RPMI8226 (cell line): ENCODE data around the gene FCAR.
"Not testable (repeated sequence)": the region's sequence is repeated elsewhere in the genome, so short reads cannot be mapped to it uniquely, and the experiment has no call there.

Experiments used
- DNase-seq: peaks from one replicate; pipeline ENCODE4 v3.0.0-alpha.2; 2015

FCAR gene

GRCh38 chr19:54896036-54896435 is 22.0 kb downstream of the FCAR start:
- DNase-seq = no peak

DNA sequence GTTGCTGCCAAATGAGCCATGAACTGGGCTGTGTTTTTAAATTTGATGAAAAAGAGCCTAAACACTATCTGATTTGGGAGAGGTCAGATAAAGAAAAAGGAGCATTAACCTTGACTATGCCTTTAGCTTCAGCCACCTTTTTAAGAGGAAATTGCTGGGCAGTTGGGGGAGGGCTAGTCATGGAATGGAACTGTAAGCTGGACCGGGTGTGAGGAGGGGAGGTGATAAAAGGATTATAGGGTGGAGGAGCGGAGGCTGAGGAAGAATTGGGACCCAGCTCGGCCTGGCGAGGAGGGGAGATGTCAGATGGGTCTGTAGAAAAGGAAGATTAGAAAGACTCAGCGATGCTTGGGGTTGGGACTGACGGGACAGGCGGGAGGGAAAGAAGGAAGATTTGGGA is 24.6 kb downstream of the FCAR start:
- DNase-seq = not testable (repeated sequence)

GRCh38 chr19:54899646-54900045 is 25.6 kb downstream of the FCAR start:
- not testable (repeated sequence) for DNase-seq

DNA sequence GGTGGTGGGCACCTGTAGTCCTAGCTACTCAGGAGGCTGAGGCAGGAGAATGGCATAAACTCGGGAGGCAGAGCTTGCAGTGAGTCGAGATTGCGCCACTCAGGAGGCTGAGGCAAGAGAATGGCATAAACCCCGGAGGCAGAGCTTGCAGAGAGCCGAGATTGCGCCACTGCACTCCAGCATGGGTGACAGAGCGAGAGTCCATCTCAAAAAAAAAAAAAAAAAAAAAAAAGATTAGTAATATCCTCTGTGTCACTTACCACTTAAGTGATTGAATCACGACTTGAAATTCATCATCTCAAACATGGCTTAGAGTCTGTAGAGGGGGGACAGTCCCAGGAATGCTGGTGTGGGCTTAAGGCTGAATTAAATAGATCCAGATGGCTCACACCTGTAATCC is 27.1 kb downstream of the FCAR start:
- not testable (repeated sequence) for DNase-seq

GRCh38 chr19:54902061-54902460 is 28.0 kb downstream of the FCAR start:
- DNase-seq = peak; percentile 15

DNA sequence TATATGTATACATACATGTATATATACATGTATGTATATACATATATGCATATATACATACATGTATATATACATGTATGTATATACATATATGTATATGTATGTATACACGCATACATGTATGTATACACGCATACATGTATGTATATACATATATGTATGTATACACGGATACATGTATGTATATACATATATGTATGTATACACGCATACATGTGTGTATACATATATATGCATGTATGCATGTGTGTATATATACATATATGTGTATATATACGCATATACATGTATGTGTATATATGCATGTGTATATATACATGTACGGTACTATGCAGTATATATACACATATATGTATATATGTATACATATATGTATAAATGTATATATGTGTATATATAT is 29.3 kb downstream of the FCAR start:
- no peak for DNase-seq

GRCh38 chr19:54904261-54904660 is 30.2 kb downstream of the FCAR start:
- not testable (repeated sequence) for DNase-seq

GRCh38 chr19:54905421-54905802 is 31.4 kb downstream of the FCAR start:
- DNase-seq = no peak

DNA sequence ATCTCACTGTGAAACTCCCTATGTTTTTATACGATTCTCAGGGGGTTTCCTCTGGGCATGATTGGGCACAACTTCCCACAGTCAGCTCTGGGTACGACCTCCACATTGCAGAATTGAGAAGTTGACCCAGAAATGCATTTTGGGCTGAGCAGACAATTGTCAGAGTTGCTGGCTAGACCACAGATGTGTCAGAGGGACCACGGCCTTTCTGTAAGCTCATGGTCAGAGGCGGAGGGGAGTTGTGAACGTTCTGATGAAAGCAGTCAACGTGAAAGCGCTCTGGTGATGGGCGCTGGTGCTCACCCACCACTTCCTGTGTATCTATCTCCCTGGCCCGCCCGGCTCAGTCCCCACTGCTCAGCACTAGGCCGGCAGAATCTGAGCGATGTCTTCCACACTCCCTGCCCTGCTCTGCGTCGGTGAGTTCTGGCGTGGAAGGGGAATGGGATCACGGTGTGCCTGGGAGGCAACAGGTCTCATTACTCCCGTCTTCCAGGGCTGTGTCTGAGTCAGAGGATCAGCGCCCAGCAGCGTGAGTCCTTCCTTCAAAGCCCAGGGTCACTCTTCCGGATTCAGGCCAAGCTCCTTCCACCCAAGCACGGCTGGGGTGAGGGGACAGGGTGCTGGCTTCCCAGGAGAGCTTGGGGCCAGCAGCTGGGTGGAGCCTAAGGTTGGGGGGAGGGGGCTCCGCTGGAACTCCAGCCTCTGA is 31.9 kb downstream of the FCAR start, which contains the start of gene NCR1:
Gene NCR1, plus strand, starts transcription at position 346 of the 709 bp plus-strand sequence. Its CDS starts 40 bp downstream, at position 386.
- no peak for DNase-seq

GRCh38 chr19:54906819-54907218 is 32.8 kb downstream of the FCAR start:
- DNase-seq = no peak

DNA sequence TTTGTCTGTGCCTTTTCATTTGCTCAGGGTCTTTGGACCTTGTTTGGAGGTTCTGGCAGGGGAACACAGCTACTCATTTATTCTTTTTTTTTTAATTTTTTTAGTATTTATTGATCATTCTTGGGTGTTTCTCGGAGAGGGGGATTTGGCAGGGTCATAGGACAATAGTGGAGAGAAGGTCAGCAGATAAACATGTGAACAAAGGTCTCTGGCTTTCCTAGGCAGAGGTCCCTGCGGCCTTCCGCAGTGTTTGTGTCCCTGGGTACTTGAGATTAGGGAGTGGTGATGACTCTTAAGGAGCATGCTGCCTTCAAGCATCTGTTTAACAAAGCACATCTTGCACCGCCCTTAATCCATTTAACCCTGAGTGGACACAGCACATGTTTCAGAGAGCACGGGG is 33.9 kb downstream of the FCAR start:
- DNase-seq = not testable (repeated sequence)

DNA sequence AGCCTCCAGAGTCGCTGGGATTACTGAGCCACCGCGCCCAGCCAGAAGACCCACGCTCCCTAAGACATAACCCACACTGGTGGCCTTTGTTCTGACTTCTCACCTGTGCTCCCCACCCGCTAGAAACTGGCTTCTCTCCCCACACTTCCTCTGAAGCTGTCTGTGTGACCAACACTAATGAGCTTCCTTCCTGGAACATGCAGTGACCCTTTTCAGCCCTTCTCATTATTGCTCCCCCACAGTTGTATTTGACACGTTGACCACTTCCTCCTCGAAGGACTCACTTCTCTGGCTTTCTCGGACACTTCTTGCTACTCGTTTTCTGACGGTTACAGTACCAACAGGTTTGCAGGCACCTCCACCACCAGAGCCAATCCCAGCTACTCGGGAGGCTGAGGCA is 42.8 kb downstream of the FCAR start:
- no peak for DNase-seq

GRCh38 chr19:54918499-54918898 is 44.5 kb downstream of the FCAR start:
- DNase-seq = no peak

DNA sequence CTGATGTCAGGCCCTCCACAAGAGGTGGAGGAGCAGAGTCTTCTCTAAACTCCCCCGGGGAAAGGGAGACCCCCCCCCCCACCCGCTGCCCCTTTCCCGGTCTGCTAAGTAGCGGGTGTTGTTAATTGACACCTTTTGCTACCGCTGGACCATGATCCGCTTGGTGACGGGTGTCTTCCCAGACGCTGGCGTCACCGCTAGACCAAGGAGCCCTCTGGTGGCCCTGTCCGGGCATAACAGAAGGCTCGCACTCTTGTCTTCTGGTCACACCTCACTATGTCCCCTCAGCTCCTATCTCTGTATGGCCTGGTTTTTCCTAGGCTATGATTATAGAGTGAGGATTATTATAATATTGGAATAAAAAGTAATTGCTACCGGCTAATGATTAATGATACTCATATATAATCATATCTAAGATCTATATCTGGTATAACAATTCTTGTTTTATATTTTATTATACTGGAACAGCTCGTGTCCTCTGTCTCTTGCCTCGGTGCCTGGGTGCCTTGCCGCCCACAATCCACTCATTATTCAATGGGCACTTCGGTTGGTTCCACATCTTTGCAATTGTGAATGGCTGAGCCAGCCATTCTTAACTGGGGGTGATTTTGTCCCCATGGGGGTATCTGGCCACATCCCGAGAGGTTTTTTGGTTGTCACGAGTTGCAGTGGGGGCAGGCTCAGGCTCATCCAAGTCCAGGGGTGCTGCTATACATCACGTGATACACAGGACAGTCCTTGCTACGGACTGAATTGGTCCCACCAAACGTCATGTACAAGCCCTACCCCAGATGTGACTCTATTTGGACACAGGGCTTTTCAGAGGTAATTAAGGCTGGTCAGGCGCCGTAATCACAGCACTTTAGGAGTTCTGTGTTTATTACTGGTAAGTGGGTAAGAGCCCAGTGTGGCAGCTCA is 45.9 kb downstream of the FCAR start:
- not testable (repeated sequence) for DNase-seq

DNA sequence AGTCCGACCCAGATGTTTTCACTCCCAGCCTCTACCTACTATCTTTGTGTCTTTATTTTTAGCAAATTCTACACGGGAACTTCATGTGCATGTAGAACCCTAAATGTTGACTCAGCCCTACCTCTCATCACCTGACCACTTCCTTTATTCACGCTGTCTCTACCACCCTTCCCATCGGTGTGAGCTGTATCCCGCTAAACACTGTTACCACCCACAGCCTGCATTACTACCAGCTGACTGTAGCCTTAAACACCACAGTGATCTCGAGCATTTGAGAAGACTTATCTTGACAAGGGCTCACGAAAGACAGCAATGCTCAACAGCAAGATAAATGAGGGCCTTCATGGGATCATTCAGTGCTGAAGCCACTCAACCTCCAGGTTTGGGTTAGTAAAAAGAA is 47.0 kb downstream of the FCAR start:
- no peak for DNase-seq

DNA sequence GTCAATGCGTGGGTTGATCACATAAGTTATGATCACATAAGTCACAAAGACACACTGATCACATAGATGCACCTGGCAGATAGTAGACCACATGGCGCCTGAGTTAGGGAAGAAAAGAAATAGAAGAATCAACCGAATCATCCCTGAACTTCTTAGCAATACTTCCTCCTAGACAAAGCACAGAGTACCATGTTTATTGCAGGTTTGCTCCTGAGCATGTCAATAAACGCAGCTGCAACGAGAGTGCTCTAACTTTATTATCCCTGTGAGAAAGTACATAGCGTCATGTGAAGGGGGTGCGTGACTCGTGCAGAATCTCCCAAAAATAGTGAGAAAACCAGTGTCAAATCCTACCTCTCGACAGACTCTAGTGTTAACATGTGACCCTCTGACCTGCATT is 49.2 kb downstream of the FCAR start:
- no peak for DNase-seq

DNA sequence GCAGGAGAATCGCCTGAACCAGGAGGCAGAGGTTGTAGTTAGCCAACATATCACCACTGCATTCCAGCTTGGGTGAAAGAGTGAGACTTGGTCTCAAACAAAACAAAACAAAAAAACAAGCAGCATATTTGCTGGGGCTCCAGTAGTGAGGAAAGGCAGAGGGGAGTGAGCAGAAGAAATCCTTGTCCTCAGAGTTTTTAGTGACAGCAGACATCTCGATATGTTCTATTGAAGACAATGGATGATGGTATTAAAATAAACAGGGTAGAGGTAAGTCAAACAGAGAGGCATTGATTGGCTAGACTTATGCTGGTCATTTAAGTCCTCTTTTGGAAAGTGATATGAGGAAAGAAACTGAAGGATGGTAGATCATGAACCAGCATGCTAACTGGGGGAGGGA is 54.3 kb downstream of the FCAR start:
- DNase-seq = no peak

DNA sequence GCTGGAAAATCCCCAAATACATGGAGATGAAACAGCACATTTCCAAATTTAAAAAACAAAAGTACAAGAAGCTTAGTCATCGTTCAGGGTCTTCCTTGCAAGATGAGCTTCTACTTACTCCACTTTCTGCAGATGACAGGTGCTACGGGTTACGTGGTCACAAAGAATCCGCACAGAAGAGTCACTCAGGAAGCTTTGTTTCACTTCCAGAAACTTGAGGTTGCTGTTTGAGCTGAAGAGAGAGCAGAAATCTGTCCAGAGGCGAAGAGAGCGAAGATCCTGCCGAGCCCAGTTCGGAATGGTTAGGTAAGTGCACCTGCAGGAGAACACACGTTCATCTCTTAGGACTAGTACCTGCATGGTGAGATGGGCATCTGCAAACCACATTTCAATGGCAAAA is 63.9 kb downstream of the FCAR start:
- DNase-seq = peak; percentile 93

GRCh38 chr19:54938906-54939305 is 64.9 kb downstream of the FCAR start:
- DNase-seq = peak; percentile 52

- DNase-seq = not testable (repeated sequence)
Observed at GRCh38 chr19:54939538-54939937, 65.5 kb downstream of the FCAR start.
